ENCODE results near the gene PPFIBP2.

Gene PPFIBP2

DNA sequence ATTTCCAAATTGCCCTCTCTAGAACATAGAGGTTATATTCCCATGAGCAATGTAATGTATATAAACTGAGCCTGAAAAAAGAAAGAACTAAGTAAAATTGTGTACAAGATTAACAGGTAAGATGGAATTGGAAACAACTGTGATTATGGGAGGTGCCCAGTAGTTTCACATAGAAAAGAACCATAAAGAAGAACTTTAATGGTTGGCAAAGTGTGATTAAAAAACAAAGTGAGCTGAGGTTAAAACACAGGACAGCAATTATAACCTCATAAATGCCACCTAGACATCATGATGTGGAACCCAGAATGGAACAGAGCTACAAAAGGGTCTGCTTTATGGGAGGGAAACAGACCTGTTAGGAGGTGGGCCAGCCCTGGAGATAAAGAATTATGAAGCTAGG is 100.9 kb downstream of the PPFIBP2 start:
- no peak overlapping the region for H3K4me3 ChIP-seq (ENCODE audit: insufficient read depth, low read depth, low read length, poor library complexity, severe bottlenecking)
- no peaks in the 10 kb centered on the region for H3K27me3 ChIP-seq (replicated peaks; ENCODE audit: control insufficient read depth, insufficient read depth, low read length, poor library complexity, severe bottlenecking)
- no peaks in the 10 kb centered on the region for H3K4me1 ChIP-seq (ENCODE audit: control insufficient read depth, insufficient read depth, low read length, poor library complexity, severe bottlenecking)
- DNase-seq = no peak
- no peaks in the 10 kb centered on the region for H3K9me3 ChIP-seq (ENCODE audit: control insufficient read depth, low read length)
- no peaks in the 10 kb centered on the region for H3K36me3 ChIP-seq (ENCODE audit: control insufficient read depth, insufficient read depth, low read length)
- H3K27ac ChIP-seq (ENCODE audit: insufficient read depth, low read length, poor library complexity, severe bottlenecking) = no peak overlapping the region

DNA sequence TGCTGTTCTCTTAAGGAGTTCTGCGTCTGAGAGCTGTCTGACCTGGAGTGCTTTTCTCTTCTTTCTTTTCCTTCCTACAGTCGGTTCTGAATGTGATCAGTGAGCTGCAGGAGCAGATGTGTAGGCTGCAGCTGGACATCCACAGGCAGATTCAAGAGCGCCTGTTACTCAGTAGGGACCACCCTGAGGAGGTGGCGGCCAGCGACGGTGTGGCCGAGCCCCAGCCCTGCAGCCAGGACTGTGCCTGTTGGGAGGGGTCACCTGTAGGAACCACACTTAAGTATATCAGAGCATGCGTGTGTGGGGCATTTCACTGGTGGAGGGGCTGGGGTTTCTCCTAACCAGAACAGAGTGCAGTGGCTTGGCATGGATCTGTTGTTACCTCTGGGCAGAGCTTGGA is 103.2 kb downstream of the PPFIBP2 start:
- H3K9me3 ChIP-seq (ENCODE audit: control insufficient read depth, low read length) = no peaks in the 10 kb centered on the region

DNA sequence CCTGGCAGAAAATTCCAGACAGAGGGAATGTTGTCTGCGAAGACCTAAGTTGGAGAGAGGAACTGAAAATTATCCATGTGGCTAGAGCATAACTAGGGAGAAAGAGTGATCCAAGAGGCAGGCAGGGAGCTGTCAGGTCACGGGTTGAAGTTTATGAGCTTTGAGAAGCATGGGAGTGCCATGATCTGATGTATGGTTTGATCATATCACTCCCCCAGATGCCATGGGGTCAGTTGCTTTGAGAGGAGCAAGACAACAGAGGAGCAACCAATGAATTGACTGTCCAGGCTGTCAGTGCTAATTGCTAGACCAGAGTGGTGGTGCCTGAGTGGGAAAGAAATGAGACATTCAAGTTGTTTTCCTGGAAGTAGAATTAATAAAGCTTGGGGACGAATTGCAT is 105.5 kb downstream of the PPFIBP2 start:
- Histone ChIP-seq H3K36me3 (ENCODE audit: control insufficient read depth, insufficient read depth, low read length) (peaks cover 4% of the 10 kb centered on the region), H3K27ac (ENCODE audit: insufficient read depth, low read length, poor library complexity, severe bottlenecking) (no peak overlapping the region), H3K9me3 (ENCODE audit: control insufficient read depth, low read length) (no peaks in the 10 kb centered on the region), H3K4me1 (ENCODE audit: control insufficient read depth, insufficient read depth, low read length, poor library complexity, severe bottlenecking) (no peaks in the 10 kb centered on the region), H3K4me3 (ENCODE audit: insufficient read depth, low read depth, low read length, poor library complexity, severe bottlenecking) (no peak overlapping the region), H3K27me3 (replicated peaks; ENCODE audit: control insufficient read depth, insufficient read depth, low read length, poor library complexity, severe bottlenecking) (no peaks in the 10 kb centered on the region)
- DNase-seq = no peak

More for the DNA sequence above, 103.2 kb downstream of the PPFIBP2 start:
- DNase-seq = no peak
- Histone ChIP-seq H3K4me3 (ENCODE audit: insufficient read depth, low read depth, low read length, poor library complexity, severe bottlenecking) (no peak overlapping the region), H3K27ac (ENCODE audit: insufficient read depth, low read length, poor library complexity, severe bottlenecking) (no peak overlapping the region), H3K4me1 (ENCODE audit: control insufficient read depth, insufficient read depth, low read length, poor library complexity, severe bottlenecking) (no peaks in the 10 kb centered on the region), H3K36me3 (ENCODE audit: control insufficient read depth, insufficient read depth, low read length) (peaks cover 4% of the 10 kb centered on the region), H3K27me3 (replicated peaks; ENCODE audit: control insufficient read depth, insufficient read depth, low read length, poor library complexity, severe bottlenecking) (no peaks in the 10 kb centered on the region)

DNA sequence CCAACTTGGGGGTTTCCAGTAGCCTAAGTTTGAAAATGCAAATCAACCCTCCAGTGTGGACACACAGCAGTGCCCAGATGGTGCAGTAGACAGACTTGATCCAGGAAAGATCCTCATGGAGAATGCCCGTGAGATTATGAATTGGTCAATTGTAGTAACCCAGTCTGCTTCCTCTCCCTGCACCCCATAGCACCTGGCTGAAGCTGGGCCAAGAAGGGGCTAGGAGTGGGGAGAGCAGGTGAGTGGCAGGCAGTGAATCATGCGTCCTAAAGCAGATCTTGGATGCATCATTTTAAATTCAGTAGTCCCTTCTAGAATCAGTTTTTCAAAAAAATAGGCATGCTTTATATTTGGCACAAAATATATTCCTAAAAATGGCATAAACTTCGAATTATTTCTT is 107.3 kb downstream of the PPFIBP2 start:
- Histone ChIP-seq H3K4me1 (ENCODE audit: control insufficient read depth, insufficient read depth, low read length, poor library complexity, severe bottlenecking) (no peaks in the 10 kb centered on the region), H3K27me3 (replicated peaks; ENCODE audit: control insufficient read depth, insufficient read depth, low read length, poor library complexity, severe bottlenecking) (no peaks in the 10 kb centered on the region), H3K27ac (ENCODE audit: insufficient read depth, low read length, poor library complexity, severe bottlenecking) (no peak overlapping the region), H3K9me3 (ENCODE audit: control insufficient read depth, low read length) (no peaks in the 10 kb centered on the region), H3K36me3 (ENCODE audit: control insufficient read depth, insufficient read depth, low read length) (peaks cover 4% of the 10 kb centered on the region), H3K4me3 (ENCODE audit: insufficient read depth, low read depth, low read length, poor library complexity, severe bottlenecking) (no peak overlapping the region)
- no peak for DNase-seq

GRCh38 chr11:7621554-7621953 is 107.8 kb downstream of the PPFIBP2 start:
- DNase-seq = no peak
- Histone ChIP-seq H3K27ac (ENCODE audit: insufficient read depth, low read length, poor library complexity, severe bottlenecking) (no peak overlapping the region), H3K4me1 (ENCODE audit: control insufficient read depth, insufficient read depth, low read length, poor library complexity, severe bottlenecking) (no peaks in the 10 kb centered on the region), H3K9me3 (ENCODE audit: control insufficient read depth, low read length) (no peaks in the 10 kb centered on the region), H3K27me3 (replicated peaks; ENCODE audit: control insufficient read depth, insufficient read depth, low read length, poor library complexity, severe bottlenecking) (no peaks in the 10 kb centered on the region), H3K36me3 (ENCODE audit: control insufficient read depth, insufficient read depth, low read length) (peaks cover 4% of the 10 kb centered on the region), H3K4me3 (ENCODE audit: insufficient read depth, low read depth, low read length, poor library complexity, severe bottlenecking) (no peak overlapping the region)

DNA sequence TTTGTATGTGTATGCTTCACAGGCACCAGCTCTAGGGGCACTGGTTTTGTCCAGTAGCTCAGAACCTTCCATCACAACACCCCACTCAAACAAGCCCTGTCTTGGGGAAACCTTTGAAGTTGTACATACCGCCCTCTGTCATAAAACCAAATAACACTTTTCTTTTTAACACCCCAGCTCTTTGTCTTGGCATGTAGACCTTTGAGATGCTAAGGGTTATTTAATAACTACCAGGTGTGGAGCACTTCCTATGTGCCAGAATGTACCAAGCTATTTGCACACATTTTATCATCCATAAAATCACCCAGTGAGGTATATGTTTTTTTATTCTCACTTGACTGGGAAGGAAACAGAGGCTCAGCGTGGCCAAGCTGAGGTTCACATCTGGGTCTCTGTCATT is 108.9 kb downstream of the PPFIBP2 start:
- H3K27ac ChIP-seq (ENCODE audit: insufficient read depth, low read length, poor library complexity, severe bottlenecking) = no peak overlapping the region
- H3K36me3 ChIP-seq (ENCODE audit: control insufficient read depth, insufficient read depth, low read length) = peaks cover 4% of the 10 kb centered on the region
- H3K4me1 ChIP-seq (ENCODE audit: control insufficient read depth, insufficient read depth, low read length, poor library complexity, severe bottlenecking) = no peaks in the 10 kb centered on the region
- H3K27me3 ChIP-seq (replicated peaks; ENCODE audit: control insufficient read depth, insufficient read depth, low read length, poor library complexity, severe bottlenecking) = no peaks in the 10 kb centered on the region
- H3K9me3 ChIP-seq (ENCODE audit: control insufficient read depth, low read length) = no peaks in the 10 kb centered on the region
- H3K4me3 ChIP-seq (ENCODE audit: insufficient read depth, low read depth, low read length, poor library complexity, severe bottlenecking) = no peak overlapping the region
- DNase-seq = no peak

DNA sequence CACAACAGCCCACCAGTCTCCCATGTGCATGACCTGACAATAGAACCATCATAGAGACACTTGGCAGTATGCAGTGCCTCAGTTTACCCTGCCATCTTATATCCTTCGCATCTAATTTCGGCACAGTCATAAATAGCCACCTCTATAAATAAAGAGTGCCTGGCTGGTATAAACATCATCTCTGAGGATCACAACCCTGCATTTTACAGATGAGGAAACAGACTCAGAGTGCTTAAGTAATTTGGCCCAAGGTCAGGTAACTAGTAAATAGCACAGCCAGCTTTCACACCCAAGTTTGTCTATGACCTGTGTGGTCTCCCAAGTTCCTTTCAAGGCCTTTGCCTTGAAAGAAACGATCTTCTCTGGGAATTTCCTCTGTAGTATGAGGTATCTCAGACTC is 114.9 kb downstream of the PPFIBP2 start:
- Histone ChIP-seq H3K27me3 (replicated peaks; ENCODE audit: control insufficient read depth, insufficient read depth, low read length, poor library complexity, severe bottlenecking) (no peaks in the 10 kb centered on the region), H3K27ac (ENCODE audit: insufficient read depth, low read length, poor library complexity, severe bottlenecking) (no peak overlapping the region), H3K36me3 (ENCODE audit: control insufficient read depth, insufficient read depth, low read length) (peaks cover 17% of the 10 kb centered on the region), H3K9me3 (ENCODE audit: control insufficient read depth, low read length) (no peaks in the 10 kb centered on the region), H3K4me3 (ENCODE audit: insufficient read depth, low read depth, low read length, poor library complexity, severe bottlenecking) (no peak overlapping the region), H3K4me1 (ENCODE audit: control insufficient read depth, insufficient read depth, low read length, poor library complexity, severe bottlenecking) (no peaks in the 10 kb centered on the region)
- DNase-seq = no peak

DNA sequence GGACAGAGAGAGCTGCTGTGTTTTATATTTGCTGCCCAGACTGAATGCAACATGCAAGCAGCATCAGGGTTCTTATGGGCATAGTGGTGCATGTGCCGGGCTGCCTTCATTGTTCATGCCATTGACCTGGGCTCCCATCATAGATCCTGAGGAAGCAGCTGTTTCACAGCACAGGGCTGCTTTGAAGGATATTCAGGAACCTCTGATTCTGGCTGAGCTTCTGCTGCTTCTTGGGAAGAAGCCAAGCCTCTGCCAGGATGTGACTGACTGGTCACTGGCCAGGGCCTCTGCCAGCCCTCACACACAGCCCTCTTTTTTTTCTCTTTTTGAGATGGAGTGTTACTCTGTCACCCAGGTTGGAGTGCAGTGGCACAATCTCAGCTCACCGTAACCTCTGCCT is 116.2 kb downstream of the PPFIBP2 start:
- no peak overlapping the region for H3K27ac ChIP-seq (ENCODE audit: insufficient read depth, low read length, poor library complexity, severe bottlenecking)
- peaks cover 17% of the 10 kb centered on the region for H3K36me3 ChIP-seq (ENCODE audit: control insufficient read depth, insufficient read depth, low read length)
- H3K9me3 ChIP-seq (ENCODE audit: control insufficient read depth, low read length) = no peaks in the 10 kb centered on the region
- no peak overlapping the region for H3K4me3 ChIP-seq (ENCODE audit: insufficient read depth, low read depth, low read length, poor library complexity, severe bottlenecking)
- H3K4me1 ChIP-seq (ENCODE audit: control insufficient read depth, insufficient read depth, low read length, poor library complexity, severe bottlenecking) = no peaks in the 10 kb centered on the region
- DNase-seq = no peak
- H3K27me3 ChIP-seq (replicated peaks; ENCODE audit: control insufficient read depth, insufficient read depth, low read length, poor library complexity, severe bottlenecking) = no peaks in the 10 kb centered on the region

DNA sequence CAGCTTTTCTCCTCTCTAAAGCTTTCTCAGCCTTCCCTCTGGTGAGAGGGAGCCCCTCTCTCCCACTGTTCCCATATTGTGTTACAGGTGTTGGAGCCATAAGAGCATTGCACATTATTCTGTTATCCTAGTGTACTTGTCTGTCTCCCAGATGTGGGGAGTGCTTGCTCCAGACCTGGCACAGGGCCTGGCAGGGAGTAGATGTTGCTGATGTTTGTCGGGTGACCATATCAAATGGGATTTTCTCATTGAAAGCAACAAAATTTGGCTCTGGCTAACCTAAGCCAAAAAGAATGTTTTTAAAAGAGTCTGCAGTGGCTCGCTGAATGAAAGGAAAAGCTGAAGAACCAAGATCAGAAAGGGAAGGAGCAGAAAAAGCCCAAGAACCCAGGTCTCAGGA is 118.4 kb downstream of the PPFIBP2 start:
- Histone ChIP-seq H3K27ac (ENCODE audit: insufficient read depth, low read length, poor library complexity, severe bottlenecking) (no peak overlapping the region), H3K4me1 (ENCODE audit: control insufficient read depth, insufficient read depth, low read length, poor library complexity, severe bottlenecking) (no peaks in the 10 kb centered on the region), H3K9me3 (ENCODE audit: control insufficient read depth, low read length) (no peaks in the 10 kb centered on the region), H3K36me3 (ENCODE audit: control insufficient read depth, insufficient read depth, low read length) (peaks cover 17% of the 10 kb centered on the region), H3K27me3 (replicated peaks; ENCODE audit: control insufficient read depth, insufficient read depth, low read length, poor library complexity, severe bottlenecking) (no peaks in the 10 kb centered on the region), H3K4me3 (ENCODE audit: insufficient read depth, low read depth, low read length, poor library complexity, severe bottlenecking) (no peak overlapping the region)
- no peak for DNase-seq

DNA sequence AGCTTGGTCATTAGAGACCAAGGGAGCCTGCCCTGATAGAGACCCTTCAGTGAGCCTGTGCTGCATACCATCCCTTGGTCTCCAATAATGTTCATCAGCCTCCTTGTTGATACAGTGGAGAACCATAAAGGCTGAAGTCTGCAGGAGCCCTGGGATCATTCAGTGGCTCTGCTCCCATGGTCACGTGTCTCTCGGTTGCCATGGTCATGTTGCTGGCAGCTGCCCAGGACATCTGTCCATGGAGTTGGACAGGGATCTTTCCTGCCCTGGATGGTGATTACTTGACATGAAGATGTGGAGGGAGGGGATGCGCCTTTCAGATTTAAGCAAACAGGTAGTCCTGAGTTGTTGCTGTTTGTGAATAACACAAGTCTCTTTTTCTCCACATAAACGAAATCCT is 121.3 kb downstream of the PPFIBP2 start:
- Histone ChIP-seq H3K36me3 (ENCODE audit: control insufficient read depth, insufficient read depth, low read length) (peaks cover 17% of the 10 kb centered on the region), H3K4me1 (ENCODE audit: control insufficient read depth, insufficient read depth, low read length, poor library complexity, severe bottlenecking) (no peaks in the 10 kb centered on the region), H3K27ac (ENCODE audit: insufficient read depth, low read length, poor library complexity, severe bottlenecking) (no peak overlapping the region), H3K27me3 (replicated peaks; ENCODE audit: control insufficient read depth, insufficient read depth, low read length, poor library complexity, severe bottlenecking) (no peaks in the 10 kb centered on the region), H3K4me3 (ENCODE audit: insufficient read depth, low read depth, low read length, poor library complexity, severe bottlenecking) (no peak overlapping the region), H3K9me3 (ENCODE audit: control insufficient read depth, low read length) (no peaks in the 10 kb centered on the region)
- DNase-seq = no peak

DNA sequence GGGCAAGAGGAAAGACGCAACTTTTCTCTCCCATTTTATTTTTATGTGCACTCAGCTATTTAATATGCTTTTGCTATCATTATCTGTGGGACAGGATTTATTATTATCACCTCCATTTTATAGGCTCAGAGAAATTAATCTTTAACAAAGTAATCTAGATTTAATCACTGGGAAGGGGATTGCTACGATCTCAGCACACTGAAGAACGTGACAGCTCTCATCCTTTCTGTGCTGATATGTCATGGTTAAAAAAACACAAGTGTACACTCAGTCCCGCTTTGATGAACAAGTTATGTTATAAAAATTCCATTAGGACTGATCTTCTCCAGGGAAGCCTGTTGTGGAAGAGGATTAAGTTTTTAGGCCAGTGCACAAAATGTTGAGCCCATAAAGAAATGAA is 121.9 kb downstream of the PPFIBP2 start:
- peaks cover 17% of the 10 kb centered on the region for H3K36me3 ChIP-seq (ENCODE audit: control insufficient read depth, insufficient read depth, low read length)

More for the DNA sequence above, 121.9 kb downstream of the PPFIBP2 start:
- Histone ChIP-seq H3K9me3 (ENCODE audit: control insufficient read depth, low read length) (no peaks in the 10 kb centered on the region), H3K4me1 (ENCODE audit: control insufficient read depth, insufficient read depth, low read length, poor library complexity, severe bottlenecking) (no peaks in the 10 kb centered on the region), H3K27me3 (replicated peaks; ENCODE audit: control insufficient read depth, insufficient read depth, low read length, poor library complexity, severe bottlenecking) (no peaks in the 10 kb centered on the region), H3K27ac (ENCODE audit: insufficient read depth, low read length, poor library complexity, severe bottlenecking) (no peak overlapping the region), H3K4me3 (ENCODE audit: insufficient read depth, low read depth, low read length, poor library complexity, severe bottlenecking) (no peak overlapping the region)
- no peak for DNase-seq

All from effector memory CD4-positive, alpha-beta T cell (primary cell).